ENCODE results near the gene ILK.

The ILK gene

GRCh38 chr11:6646576-6646917, 43.0 kb downstream of the ILK start:
- no peak for DNase-seq (ENCODE audit: low read depth)
- TF ChIP-seq CTCF (IDR thresholded peaks at IDR 0.05; ENCODE audit: control insufficient read depth, extremely low read depth, insufficient read depth): no peak
- no peak overlapping the region for H3K4me3 ChIP-seq (ENCODE audit: low read depth, low read length)

- TF ChIP-seq CTCF (IDR thresholded peaks at IDR 0.05; ENCODE audit: control insufficient read depth, extremely low read depth, insufficient read depth): no peak
- no peak overlapping the region for H3K4me3 ChIP-seq (ENCODE audit: low read depth, low read length)
- no peak for DNase-seq (ENCODE audit: low read depth)
These were observed 43.5 kb downstream of the ILK start for GRCh38 chr11:6646918-6647679.

GRCh38 chr11:6647836-6648235, 44.3 kb downstream of the ILK start:
- no peak for DNase-seq (ENCODE audit: low read depth)
- no peak overlapping the region for H3K4me3 ChIP-seq (ENCODE audit: low read depth, low read length)
- no peak for TF ChIP-seq CTCF (IDR thresholded peaks at IDR 0.05; ENCODE audit: control insufficient read depth, extremely low read depth, insufficient read depth)

- no peak for TF ChIP-seq CTCF (IDR thresholded peaks at IDR 0.05; ENCODE audit: control insufficient read depth, extremely low read depth, insufficient read depth)
- no peak for DNase-seq (ENCODE audit: low read depth)
- H3K4me3 ChIP-seq (ENCODE audit: low read depth, low read length): no peak overlapping the region
These were observed 44.9 kb downstream of the ILK start for GRCh38 chr11:6648501-6648900.

GRCh38 chr11:6650104-6650503, 46.5 kb downstream of the ILK start:
- DNase-seq (ENCODE audit: low read depth): no peak
- TF ChIP-seq CTCF (IDR thresholded peaks at IDR 0.05; ENCODE audit: control insufficient read depth, extremely low read depth, insufficient read depth): no peak
- no peak overlapping the region for H3K4me3 ChIP-seq (ENCODE audit: low read depth, low read length)

GRCh38 chr11:6650980-6651379, 47.4 kb downstream of the ILK start:
- DNase-seq (ENCODE audit: low read depth): no peak
- TF ChIP-seq CTCF (IDR thresholded peaks at IDR 0.05; ENCODE audit: control insufficient read depth, extremely low read depth, insufficient read depth): no peak
- no peak overlapping the region for H3K4me3 ChIP-seq (ENCODE audit: low read depth, low read length)

- no peak overlapping the region for H3K4me3 ChIP-seq (ENCODE audit: low read depth, low read length)
- TF ChIP-seq CTCF (IDR thresholded peaks at IDR 0.05; ENCODE audit: control insufficient read depth, extremely low read depth, insufficient read depth): no peak
- no peak for DNase-seq (ENCODE audit: low read depth)
These were observed 48.6 kb downstream of the ILK start for GRCh38 chr11:6652182-6652581.
